ENCODE data around the gene COX7A2L.
"Not testable (repeated sequence)": the region's sequence is repeated elsewhere in the genome, so short reads cannot be mapped to it uniquely, and the experiment has no call there.

The COX7A2L gene, protein sequence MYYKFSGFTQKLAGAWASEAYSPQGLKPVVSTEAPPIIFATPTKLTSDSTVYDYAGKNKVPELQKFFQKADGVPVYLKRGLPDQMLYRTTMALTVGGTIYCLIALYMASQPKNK

DNA sequence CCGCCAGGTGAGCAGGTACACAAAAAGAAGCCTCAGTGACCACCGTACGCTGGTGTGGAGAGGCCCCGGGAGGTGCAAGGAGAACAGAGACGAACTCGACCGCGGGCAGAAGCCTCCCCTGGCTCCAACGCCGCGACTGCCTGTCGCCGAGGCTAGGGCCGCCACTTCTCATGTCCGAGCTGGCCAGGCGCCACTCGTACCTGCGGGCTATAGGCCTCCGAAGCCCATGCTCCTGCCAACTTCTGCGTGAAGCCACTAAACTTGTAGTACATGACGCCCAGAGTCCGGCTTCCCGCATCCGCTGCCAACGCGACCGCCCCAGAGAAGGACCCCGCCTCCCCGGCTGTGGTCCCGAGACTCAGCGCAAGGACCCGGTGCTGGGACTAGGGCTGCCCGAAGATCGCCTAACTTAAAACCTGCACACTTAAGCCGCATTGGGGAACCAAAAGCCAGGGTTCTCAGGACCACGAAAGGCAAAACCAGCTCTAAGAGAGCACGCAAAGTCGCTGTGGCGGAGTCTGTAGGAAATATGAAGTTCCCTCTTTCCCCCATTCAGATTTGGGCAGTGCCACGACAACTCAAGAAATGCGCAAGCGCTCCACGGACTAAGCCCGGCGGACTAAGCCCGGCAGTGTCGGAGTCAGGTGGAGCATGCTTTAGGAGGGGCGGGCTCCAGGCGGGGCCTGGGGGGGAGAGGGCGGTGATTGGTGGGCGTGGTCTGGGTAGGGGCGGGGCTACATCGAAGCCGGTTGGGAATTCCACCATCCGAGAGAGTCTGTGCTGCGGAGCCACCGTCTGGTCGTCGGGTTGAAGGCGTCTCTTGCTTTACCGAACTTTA, at the start of gene COX7A2L:
TSS of gene COX7A2L (minus strand) at position 328 of the 838 bp plus-strand sequence. CDS start at position 272, 56 bp downstream.
- peak; percentile 97 for DNase-seq (ENCODE audit: low spot score)

DNA sequence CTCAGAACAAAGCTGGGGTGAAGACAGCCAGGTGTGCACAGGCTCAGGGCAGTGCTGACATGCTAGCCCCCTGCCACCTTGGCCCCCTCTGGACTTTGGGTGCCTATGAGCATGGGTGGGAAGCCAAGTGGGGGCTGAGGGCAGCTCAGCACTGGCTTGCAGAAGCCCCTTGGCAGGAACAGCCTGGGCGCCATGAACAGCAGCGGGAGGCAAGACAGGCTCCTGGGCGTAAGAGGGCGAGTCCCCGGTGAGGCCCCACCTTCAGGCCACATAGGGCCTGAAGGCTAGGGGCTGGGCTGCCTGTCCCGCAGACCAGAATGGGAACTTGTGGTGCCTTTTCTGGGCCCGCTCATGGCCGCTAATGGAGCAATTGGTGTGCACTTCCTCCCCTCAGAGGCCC, 47.0 kb upstream of the COX7A2L start:
- DNase-seq (ENCODE audit: low spot score): no peak

DNA sequence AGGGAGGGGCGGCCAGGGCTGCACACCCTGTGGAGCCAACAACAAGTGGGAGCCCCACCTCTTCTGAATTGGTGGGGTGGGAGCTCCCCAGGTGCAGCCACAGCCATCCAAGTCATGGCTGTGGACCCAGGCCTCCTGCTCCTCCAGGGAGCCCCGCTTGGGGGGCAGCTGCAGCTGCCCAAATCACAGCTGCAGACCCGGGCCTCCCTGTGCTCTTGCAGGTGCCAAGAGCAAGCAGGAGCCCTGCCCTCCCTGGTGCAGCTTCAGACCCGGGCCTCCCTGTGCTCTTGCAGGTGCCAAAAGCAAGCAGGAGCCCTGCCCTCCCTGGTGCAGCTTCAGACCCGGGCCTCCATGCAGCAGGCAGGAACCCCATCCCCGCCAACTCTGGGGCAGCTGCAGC, 46.5 kb upstream of the COX7A2L start:
- no peak for DNase-seq (ENCODE audit: low spot score)

DNA sequence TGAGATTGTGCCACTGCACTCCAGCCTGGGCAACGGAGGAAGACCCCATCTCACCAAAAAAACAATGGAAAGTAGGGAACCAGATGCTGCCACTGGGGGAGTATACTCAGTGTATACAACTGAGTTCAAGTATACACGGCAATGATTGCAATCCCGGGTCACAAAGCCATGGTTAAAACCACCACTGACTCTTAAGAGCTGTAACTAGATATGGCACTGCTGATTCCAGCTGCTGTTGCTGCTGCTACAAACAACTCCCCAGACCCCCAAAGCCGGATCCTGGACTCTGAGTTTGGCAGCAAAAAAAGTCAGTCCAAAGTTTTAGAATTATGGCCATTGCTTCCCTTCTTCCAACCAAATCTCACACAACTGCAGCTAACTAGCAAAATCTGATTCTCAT, 43.7 kb upstream of the COX7A2L start:
- DNase-seq (ENCODE audit: low spot score): no peak

DNA sequence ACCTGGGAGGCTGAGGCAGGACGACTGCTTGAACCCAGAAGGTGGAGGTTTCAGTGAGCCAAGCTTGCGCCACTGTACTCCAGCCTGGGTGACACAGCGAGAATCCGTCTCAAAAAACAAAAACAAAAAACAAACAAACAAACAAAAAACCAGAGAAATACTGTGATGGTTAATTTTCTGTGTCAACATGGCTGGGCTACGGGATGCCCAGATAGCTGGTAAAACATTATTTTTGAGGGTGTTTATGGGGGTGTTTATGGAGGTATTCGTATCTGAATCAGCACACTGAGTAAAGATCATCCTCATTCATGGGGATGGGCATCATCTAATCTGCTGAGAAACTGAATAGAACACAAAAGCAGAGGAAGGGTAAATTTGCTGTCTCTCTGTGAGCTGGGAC, 40.8 kb upstream of the COX7A2L start:
- no peak for DNase-seq (ENCODE audit: low spot score)

DNA sequence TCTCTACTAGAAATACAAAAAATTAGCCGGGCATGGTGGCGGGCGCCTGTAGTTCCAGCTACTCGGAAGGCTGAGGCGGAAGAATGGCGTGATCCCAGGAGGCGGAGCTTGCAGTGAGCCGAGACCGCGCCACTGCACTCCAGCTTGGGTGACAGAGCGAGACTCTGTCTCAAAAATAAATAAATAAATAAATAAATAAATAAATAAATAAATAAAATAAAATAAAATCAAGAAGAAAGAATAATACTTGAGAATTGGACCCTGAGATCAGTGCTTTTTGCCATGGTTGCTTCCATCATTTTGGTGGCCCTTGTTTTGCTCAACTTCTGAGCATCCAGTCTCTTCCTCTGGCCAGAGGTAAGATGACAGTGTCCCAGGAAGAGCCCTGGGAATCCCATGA, 37.0 kb upstream of the COX7A2L start:
- DNase-seq (ENCODE audit: low spot score): not testable (repeated sequence)

DNA sequence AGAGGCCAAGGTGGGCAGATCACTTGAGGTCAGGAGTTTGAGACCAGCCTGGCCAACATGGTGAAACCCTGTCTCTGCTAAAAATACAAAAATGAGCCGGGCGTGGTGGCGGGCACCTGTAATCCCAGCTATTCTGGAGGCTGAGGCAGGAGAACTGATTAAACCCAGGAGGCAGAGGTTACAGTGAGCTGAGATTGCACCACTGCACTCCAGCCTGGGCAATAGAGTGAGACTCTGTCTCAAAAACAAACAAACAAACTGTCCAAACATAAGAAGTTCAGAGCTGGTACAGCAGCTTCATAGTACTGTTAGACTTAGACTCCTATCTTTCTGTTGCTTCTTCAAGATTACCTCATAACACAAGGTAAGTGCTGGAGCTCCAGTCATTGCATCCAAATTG, 32.3 kb upstream of the COX7A2L start:
- DNase-seq (ENCODE audit: low spot score): not testable (repeated sequence)

DNA sequence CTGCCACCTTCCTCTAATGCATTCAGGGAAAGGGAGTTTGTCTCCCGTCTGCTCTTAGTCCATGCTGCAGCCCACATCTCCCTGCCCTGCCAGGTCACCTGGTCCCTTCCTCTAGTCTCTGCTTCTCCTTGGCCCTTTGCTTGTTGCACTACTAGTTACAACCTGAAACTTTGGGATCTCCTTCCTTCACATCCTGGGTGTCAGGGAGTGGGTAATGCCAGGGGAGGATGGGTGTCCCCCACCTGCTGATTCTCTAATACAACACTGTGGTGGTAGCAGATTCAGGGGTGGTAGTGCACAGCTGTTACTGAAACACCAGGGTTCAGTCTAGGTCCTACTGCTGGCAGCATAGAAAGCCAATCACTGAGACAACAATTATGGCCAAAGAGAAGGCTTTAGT, 31.2 kb upstream of the COX7A2L start:
- no peak for DNase-seq (ENCODE audit: low spot score)

DNA sequence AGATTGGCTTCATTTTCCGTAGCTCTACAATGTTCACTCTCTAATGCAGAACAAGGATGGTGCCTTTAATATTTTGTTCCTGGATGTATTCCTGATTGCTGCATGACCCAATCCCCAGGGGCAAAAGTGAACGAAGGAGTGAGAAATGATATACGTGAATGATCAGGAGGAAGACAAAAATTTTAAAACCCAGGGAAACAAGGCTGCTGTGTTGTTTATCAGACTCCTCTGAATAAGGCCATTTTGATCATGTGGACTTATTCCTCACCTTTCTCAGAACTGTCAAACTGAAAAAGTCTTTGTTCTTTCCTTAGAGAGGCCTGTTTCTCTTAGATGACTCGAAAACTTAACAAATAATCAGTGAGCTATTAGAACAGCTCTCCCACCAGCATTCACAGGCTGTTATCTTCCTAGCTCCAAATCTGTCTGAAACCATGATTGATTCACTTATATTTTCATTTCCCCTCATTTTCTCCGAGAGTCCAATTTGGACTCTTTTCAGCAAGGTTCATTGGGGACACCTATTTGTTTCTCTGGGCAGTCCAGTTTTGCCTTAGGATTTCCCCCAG, 29.5 kb upstream of the COX7A2L start:
- DNase-seq (ENCODE audit: low spot score): no peak

DNA sequence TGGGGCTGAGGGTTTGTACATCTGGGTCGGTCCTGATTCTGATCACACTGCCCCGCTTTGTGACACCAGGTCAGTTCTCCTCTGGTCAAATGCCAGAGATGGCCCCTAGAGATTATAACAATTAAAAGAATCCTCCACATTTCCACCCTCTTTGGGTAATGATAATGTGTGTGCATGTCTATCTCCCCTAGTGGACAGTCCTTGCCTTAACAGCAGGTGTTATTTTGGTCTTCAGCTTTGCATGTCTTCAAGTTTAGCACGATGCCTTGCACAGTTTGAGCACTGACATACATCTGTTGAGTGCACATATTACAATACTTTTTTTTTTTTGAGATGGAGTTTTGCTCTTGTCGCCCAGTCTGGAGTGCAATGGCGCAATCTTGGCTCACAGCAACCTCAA, 25.7 kb upstream of the COX7A2L start:
- no peak for DNase-seq (ENCODE audit: low spot score)

DNA sequence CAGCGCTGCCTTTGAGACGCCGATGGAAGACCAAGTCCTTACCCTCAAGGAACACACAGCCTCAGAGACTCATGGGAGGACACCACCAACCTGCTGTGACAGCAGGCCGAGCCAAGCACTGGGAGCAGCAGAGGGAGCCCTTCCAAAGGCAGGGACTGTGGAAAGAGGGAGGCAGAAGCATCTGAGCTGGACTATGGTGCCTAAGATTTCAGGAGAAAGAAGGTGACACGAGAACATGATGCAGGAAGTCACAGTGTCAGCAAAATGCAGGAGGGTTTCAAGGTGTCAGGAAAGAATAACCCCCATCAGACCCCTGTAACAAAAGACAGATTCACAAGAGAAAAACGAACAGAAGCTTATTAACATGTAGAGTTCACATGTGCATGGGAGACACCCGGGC, 24.2 kb upstream of the COX7A2L start:
- DNase-seq (ENCODE audit: low spot score): no peak

DNA sequence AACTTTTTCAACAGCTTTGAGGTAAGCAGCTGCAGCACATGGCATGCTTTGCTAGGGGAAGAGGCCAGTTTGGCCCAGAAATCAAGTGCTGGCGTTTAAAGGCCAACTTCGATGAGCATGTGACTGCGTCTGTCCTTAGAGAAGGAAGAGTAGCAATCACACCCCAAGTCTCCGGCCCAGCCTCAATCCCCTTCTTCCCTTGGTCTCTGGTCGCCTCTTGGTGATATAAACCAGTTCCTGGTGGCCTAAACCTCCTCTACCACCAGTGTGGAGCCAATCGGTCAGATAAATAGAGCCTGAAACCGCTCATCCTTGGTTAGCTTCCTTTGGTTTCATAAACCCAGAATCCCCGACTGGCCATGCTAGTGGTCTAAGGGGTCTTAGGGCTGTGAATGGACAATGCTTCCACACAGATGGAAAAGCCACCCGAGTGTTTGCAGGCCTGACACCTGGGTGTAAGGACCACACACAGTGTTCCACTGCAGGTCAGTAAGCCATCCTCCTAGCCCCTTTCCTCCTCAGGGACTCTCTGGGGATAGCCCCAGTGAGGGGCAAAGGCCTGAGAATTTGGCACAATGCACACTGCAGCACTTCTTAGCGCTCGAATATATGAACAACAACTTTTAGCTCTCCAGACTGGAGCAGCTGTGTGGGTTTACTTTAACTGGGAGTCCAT, 23.0 kb upstream of the COX7A2L start:
- DNase-seq (ENCODE audit: low spot score): no peak

DNA sequence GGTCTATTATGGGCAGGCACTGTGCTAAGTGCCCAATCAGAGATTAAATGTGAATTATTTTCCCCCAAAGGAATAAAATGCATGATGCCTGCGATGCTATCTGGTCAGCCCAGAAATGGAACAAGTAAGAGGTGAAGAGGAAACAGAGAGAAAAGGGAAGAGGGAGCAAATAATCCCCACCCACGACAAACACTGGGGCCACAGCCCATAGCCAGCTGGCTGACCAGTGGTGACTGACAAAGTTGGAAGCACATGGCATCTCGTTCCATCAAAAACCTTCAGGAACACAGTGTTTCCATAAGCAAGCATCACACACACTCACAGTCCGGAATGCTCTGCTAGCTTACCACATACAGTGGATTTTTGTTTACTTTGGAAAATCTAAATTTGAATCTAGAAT, 21.1 kb upstream of the COX7A2L start:
- DNase-seq (ENCODE audit: low spot score): no peak

DNA sequence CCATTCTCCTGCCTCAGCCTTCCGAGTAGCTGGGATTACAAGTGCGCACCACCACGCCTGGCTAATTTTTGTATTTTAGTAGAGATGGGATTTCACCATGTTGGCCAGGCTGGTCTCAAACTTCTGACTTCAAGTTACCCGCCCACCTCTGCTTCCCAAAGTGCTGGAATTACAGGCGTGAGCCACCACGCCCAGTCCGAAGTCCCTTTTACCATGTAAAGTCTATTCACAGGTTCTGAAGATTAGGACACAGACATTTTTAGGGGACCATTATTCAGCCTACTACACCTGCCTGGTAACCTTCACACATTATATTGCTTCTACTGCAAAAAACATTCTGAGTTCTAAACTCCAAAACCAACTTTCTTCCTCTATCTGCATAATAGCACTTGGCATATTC, 19.0 kb upstream of the COX7A2L start:
- DNase-seq (ENCODE audit: low spot score): not testable (repeated sequence)

DNA sequence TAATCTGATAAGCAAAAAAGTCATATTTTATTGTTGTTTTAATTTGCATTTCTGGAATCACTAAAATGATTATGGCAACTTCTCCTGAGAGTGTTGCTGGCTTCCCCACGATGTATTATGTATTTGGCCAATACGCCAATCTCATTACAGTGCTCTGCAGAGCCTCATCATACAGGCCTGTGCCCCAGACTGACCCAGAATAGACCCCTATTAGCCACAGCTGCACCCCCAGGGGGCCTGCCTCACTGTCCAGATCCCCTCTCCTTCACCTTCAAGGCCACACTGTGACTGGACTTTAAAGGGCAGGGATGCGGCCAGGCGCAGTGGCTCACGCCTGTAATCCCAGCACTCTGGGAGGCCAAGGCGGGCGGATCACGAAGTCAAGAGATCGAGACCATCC, 17.4 kb upstream of the COX7A2L start:
- no peak for DNase-seq (ENCODE audit: low spot score)

DNA sequence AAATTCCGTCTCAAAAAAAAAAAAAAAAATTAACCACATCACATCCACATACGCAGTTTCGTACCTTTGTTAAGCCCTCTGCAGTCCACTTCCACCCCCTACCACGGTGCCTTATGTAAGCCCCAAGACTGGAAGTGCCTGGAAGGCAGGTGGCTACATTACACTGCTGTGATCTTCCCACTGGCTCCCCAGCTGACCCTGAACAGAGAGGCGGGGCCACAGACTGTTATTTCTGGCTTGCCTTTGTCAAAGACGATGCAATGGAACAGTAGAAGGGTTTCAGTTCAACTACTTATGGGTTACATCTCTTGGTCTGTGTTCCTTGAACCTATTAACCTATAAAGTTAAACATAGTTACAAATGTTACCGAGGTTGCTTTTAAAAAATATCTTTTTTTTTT, 15.7 kb upstream of the COX7A2L start:
- DNase-seq (ENCODE audit: low spot score): no peak

DNA sequence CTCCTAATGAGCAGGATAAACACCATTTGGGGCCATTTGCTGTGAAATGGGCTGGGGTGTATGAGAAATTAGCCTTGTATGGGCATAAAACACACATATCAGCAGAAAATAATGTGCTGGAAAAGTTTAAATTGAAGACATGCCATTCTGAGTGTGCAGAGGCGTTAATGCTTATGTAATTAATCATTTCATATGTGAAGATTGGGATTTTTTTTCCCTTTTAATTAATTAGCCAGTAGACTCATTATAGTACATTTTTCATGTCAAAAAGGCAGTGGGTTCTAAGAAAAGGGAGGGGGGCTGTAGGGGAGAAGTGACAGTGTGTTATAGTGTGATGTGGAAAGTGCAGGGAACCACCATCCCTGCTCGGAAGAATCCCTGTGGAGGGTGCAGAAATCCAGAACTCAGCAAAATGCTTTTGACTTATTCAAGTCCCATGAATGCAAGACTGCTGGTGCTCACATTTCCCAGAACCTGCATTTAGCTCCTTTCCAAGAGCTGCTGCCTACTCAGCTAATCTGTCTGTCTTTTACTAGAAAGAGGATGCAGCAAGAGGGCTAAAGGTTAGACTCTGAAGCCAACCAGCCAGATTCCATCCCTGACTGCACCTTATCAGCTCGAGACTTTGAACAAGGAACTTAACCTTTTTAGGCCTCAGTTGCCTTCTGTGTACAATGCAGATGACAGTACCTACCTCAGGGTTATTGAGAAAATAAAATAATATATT, 11.6 kb upstream of the COX7A2L start:
- no peak for DNase-seq (ENCODE audit: low spot score)

DNA sequence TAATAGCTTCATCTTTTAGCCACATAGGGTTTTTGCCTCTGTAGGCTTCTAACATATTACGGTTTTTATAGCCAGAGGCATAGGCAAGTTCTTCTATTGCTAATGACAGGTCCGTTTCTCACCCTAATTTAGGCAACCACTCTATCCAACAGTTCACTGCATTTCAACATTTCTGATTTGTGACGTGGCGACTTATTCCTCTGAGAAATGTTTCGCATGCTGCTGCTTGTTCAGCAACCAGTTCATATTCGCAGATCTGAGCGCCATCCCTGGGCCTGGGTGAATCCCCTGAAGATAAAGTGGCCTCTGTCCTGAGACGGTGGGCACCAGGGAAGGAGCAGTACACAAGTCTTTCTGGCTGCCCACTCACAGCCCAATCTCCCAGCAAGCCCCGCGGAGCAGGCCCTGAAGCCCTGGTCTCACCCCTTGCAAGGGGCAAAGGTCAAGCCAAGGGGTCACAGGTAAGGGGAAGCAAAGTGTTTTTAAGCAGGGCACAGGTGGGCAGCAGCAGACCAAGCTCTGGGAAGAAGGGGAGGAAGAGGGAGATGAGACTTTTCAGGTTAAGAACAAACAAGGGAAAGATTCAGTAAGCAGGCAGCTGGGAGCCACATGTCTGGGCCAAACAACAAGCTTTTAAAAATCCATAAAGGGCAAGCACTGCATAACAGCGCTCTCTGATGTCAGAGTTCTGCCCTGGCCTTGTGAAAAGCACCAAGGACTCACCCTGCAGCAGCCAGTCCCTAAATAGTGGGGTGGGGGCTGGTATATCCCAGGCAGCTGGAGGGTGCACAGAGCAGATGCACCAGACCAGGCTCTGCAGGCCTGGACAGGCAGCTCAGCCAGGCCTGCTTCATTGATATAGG, 10.8 kb upstream of the COX7A2L start:
- no peak for DNase-seq (ENCODE audit: low spot score)

DNA sequence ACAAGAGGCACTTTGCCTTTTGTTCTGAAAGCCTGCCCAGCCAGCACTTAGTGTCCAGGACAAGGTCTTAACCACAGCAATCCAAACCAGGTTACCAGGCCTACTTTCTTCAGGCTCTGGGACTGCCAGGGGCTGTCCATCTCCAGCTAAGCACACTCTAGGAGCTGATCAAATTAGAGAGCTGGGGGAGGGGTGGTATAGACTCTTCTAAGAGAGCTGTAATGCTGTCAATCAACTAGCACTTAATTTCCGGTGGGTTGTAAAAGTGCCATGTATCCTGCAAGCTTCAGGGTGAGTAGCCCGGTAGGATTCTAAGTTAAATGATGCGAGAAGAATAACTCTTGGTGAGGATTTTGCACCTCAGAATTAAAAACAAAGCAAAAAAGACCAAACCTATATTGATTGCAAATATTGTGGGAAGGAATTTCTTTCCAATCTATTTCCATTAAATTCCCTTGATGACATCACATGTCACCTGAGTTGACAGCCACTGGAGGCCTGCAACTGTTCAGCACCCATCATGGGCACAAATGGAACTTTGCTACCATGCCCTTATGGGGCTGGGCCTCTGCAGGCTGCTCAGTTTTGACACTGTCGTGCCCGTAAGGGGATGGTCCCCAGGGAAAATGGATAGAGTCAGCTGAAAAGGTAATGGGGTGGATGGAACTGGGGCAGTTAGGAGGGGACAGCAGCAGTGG, 8.7 kb upstream of the COX7A2L start:
- DNase-seq (ENCODE audit: low spot score): no peak

DNA sequence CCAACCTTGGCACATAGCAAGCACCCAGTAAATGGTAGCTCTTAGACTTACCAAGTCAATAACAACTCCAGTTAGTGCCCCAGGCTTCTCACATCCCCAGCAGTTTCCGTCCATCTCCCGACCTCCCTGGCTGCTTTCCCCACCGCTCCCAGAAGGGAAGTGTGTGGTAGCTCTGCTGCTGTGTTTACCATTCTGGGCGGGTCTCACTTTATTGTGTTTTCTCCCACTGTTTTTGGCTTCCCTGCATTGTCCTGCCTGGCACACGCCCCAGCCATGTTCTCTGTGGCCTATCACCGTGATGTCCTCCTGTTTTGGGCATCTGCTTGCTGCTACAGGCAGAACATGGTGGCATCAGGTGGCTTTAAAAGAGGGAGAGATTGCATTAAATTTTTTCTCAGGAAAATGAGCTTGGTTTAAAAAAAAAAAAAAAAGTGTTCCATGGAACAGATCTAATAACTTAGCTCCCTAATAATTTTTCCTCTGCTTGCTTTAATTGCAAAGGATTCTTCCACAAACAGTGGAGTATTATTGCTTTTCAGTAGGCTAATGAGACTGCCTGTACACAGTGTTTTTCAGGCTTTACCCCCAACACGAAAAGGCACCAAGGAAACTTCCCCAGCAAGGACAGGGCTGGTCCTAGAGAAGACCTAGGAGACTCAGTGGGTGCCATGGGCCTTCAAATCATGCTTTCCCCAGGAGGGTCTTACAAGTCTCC, 8.0 kb upstream of the COX7A2L start:
- DNase-seq (ENCODE audit: low spot score): no peak

Data from CD4-positive, alpha-beta T cell treated with Interleukin-6 at 100 ng/mL for 8 hours (primary cell).